H1 (cell line): Measurements from ENCODE around the gene FSIP1. TPM values are rescaled to one million over a fixed set of nuclear protein-coding genes. Genes with fewer than 3 reads are reported as not detected.

ENCODE experiments used
- CTCF ChIA-PET: fragments of 300-600 bp; sonication (Branson Sonifier 250); formaldehyde crosslinking; loops from one replicate; lab custom pipeline; 2021; ENCODE audit not compliant: partially characterized antibody; lab: Charles Lee
- POLR2A ChIA-PET: fragments of 300-600 bp; sonication (Branson Sonifier 250); formaldehyde crosslinking; loops from one replicate; lab custom pipeline; 2021; ENCODE audit warnings: inconsistent platforms; ENCODE audit not compliant: partially characterized antibody; lab: Charles Lee
- DNase-seq, 2 experiments: peaks; one replicate each; pipeline versions ENCODE4 v3.0.0 to v3.0.0-alpha.2; 2010 to 2022; ENCODE audit warnings: low spot score in 2 of 2, low read depth in 1 of 2, mixed read lengths in 1 of 2
- FAIRE-seq: peaks from 2 replicates; lab custom pipeline; 2011; peaks lifted over from hg19 to GRCh38; lab: Jason Lieb, UNC
- H2AFZ ChIP-seq: 2 replicates; pipeline ENCODE4 v1.8.1; 2012; ENCODE audit warnings: low read length, inconsistent platforms
- H2AK5ac ChIP-seq: 2 replicates; pipeline ENCODE4 v1.6.1; 2013; ENCODE audit warnings: low read depth, low read length
- H2BK120ac ChIP-seq: replicated peaks from 2 replicates; pipeline ENCODE3; 2013; ENCODE audit warnings: low read depth, low read length, inconsistent platforms
- H2BK12ac ChIP-seq: 2 replicates; pipeline ENCODE4 v1.6.1; 2013; ENCODE audit warnings: low read depth, low read length
- H2BK15ac ChIP-seq: 2 replicates; pipeline ENCODE4 v1.6.1; 2013; ENCODE audit warnings: low read length
- H2BK20ac ChIP-seq: 2 replicates; pipeline ENCODE4 v1.6.1; 2013; ENCODE audit warnings: low read length
- H2BK5ac ChIP-seq: 2 replicates; pipeline ENCODE4 v1.6.1; 2013; ENCODE audit warnings: low read depth, low read length
- H3K14ac ChIP-seq: 2 replicates; pipeline ENCODE4 v1.6.1; 2013; ENCODE audit warnings: inconsistent platforms; ENCODE audit not compliant: insufficient read length
- H3K18ac ChIP-seq: 2 replicates; pipeline ENCODE4 v1.6.1; 2013; ENCODE audit warnings: low read length; ENCODE audit errors: extremely low read depth
- H3K23ac ChIP-seq: 2 replicates; pipeline ENCODE4 v1.6.1; 2013; ENCODE audit warnings: inconsistent platforms; ENCODE audit not compliant: insufficient read length
- H3K23me2 ChIP-seq: 2 replicates; pipeline ENCODE4 v1.6.1; 2013; ENCODE audit warnings: low read depth, low read length
- H3K27ac ChIP-seq: 2 replicates; pipeline ENCODE4 v1.6.1; 2011; ENCODE audit warnings: low read depth, low read length, inconsistent platforms
- H3K27me3 ChIP-seq, 4 experiments: replicated peaks in 1 of 4; 1 replicate in 1 of 4; 2 replicates in 3 of 4; pipeline versions ENCODE4 v1.6.1 to v1.8.1; 2011 to 2013; ENCODE audit warnings: low read length in 3 of 4, mild to moderate bottlenecking in 3 of 4, inconsistent platforms in 2 of 4, mixed read lengths in 2 of 4, moderate library complexity in 1 of 4; ENCODE audit not compliant: control insufficient read depth in 3 of 4, insufficient read depth in 3 of 4; ENCODE audit errors: extremely low read depth in 1 of 4
- H3K36me3 ChIP-seq, 4 experiments: 2 replicates each; pipeline versions ENCODE4 v1.6.1 to v1.8.1; 2011 to 2013; ENCODE audit warnings: mild to moderate bottlenecking in 4 of 4, low read length in 3 of 4, moderate library complexity in 2 of 4, control low read depth in 1 of 4, inconsistent platforms in 1 of 4; ENCODE audit not compliant: insufficient read depth in 4 of 4, control insufficient read depth in 2 of 4
- H3K4ac ChIP-seq: replicated peaks from 2 replicates; pipeline ENCODE3; 2013; ENCODE audit warnings: low read length, low read depth, mixed read lengths, inconsistent platforms; ENCODE audit not compliant: insufficient read length
- H3K4me1 ChIP-seq, 4 experiments: replicated peaks in 1 of 4; 1 replicate in 1 of 4; 2 replicates in 3 of 4; pipeline versions ENCODE4 v1.6.1 to v1.8.1; 2011 to 2013; ENCODE audit warnings: low read length in 3 of 4, inconsistent platforms in 2 of 4, mixed read lengths in 1 of 4; ENCODE audit not compliant: insufficient read depth in 4 of 4, control insufficient read depth in 3 of 4
- H3K4me2 ChIP-seq, 2 experiments: 2 replicates each; pipeline versions ENCODE4 v1.6.1 to v1.8.1; 2011 to 2013; ENCODE audit warnings: low read depth in 2 of 2, low read length in 2 of 2, control low read depth in 1 of 2, inconsistent platforms in 1 of 2, mild to moderate bottlenecking in 1 of 2; ENCODE audit not compliant: insufficient read depth in 1 of 2
- H3K4me3 ChIP-seq, 4 experiments: fragments of 200-600, 300-600 bp in 1 of 4; sonication (generic), shearing (Covaris generic), sonication (Bioruptor Twin) in 1 of 4; 2 replicates each; pipeline versions ENCODE4 v1.5.1 to v1.8.1; 2011 to 2016; ENCODE audit warnings: low read length in 4 of 4, low read depth in 3 of 4, control low read depth in 2 of 4, inconsistent platforms in 2 of 4, mild to moderate bottlenecking in 2 of 4, mixed read lengths in 1 of 4, moderate library complexity in 1 of 4; ENCODE audit not compliant: insufficient read depth in 2 of 4; ENCODE audit errors: extremely low read depth in 1 of 4
- H3K56ac ChIP-seq: replicated peaks from 2 replicates; pipeline ENCODE3; 2013; ENCODE audit warnings: low read depth, mild to moderate bottlenecking, mixed read lengths, low read length, inconsistent platforms; ENCODE audit not compliant: insufficient read length
- H3K79me1 ChIP-seq: 2 replicates; pipeline ENCODE4 v1.6.1; 2013; ENCODE audit warnings: low read depth, low read length, control low read depth
- H3K79me2 ChIP-seq, 2 experiments: 2 replicates each; pipeline versions ENCODE4 v1.6.1 to v1.8.1; 2012 to 2013; ENCODE audit warnings: low read length in 2 of 2, mild to moderate bottlenecking in 2 of 2, inconsistent platforms in 1 of 2; ENCODE audit not compliant: insufficient read depth in 2 of 2, control insufficient read depth in 1 of 2
- H3K9ac ChIP-seq, 4 experiments: replicated peaks in 1 of 4; 1 replicate in 1 of 4; 2 replicates in 3 of 4; pipeline versions ENCODE4 v1.6.1 to v1.8.1; 2011 to 2013; ENCODE audit warnings: low read depth in 3 of 4, low read length in 3 of 4, control low read depth in 2 of 4, mild to moderate bottlenecking in 2 of 4, moderate library complexity in 2 of 4, inconsistent platforms in 1 of 4; ENCODE audit errors: extremely low read depth in 1 of 4
- H3K9me3 ChIP-seq, 2 experiments: 2 replicates each; pipeline versions ENCODE4 v1.6.1 to v1.8.1; 2012 to 2013; ENCODE audit warnings: mild to moderate bottlenecking in 2 of 2, moderate library complexity in 2 of 2, control low read depth in 1 of 2, inconsistent platforms in 1 of 2, low read depth in 1 of 2, low read length in 1 of 2, mixed read lengths in 1 of 2; ENCODE audit not compliant: insufficient read depth in 2 of 2
- H4K20me1 ChIP-seq, 2 experiments: replicated peaks in 1 of 2; 2 replicates each; pipeline versions ENCODE3 to v1.8.1; 2011 to 2013; ENCODE audit warnings: inconsistent platforms in 2 of 2, low read length in 2 of 2, mild to moderate bottlenecking in 1 of 2; ENCODE audit not compliant: insufficient read depth in 2 of 2, control insufficient read depth in 1 of 2
- H4K5ac ChIP-seq: 2 replicates; pipeline ENCODE4 v1.6.1; 2013; ENCODE audit warnings: low read length, low read depth, mixed read lengths, inconsistent platforms; ENCODE audit not compliant: insufficient read length
- H4K8ac ChIP-seq: 2 replicates; pipeline ENCODE4 v1.8.0; 2013; ENCODE audit warnings: mild to moderate bottlenecking, moderate library complexity, low read length, inconsistent platforms; ENCODE audit not compliant: insufficient read depth; ENCODE audit errors: extremely low read depth
- H4K91ac ChIP-seq: replicated peaks from 2 replicates; pipeline ENCODE3; 2013; ENCODE audit warnings: low read length, mixed read lengths, inconsistent platforms; ENCODE audit not compliant: insufficient read length
- E2F6 ChIP-seq: IDR thresholded peaks from 2 replicates; pipeline ENCODE4 v1.6.1; 2012; ENCODE audit warnings: inconsistent platforms
- RAD21 ChIP-seq, 2 experiments: IDR thresholded peaks in 1 of 2; conservative IDR thresholded peaks in 1 of 2; 2 replicates each; pipeline ENCODE4 v1.6.1; 2011; ENCODE audit warnings: low read depth in 2 of 2, low read length in 2 of 2, improper control_type of control experiment in 1 of 2, inconsistent platforms in 1 of 2, mild to moderate bottlenecking in 1 of 2, moderate library complexity in 1 of 2
- whole genome bisulfite sequencing, 2 experiments: shearing (Covaris generic) in 1 of 2; methylation state at CpG; one replicate each; pipeline versions ENCODE4 v1.1.6 to v1.1.7; 2013 to 2015; ENCODE audit warnings: low lambda C conversion rate in 2 of 2, mixed read lengths in 2 of 2, inconsistent platforms in 1 of 2, low coverage in 1 of 2, missing lambda C conversion rate in 1 of 2; ENCODE audit not compliant: insufficient replicate concordance in 2 of 2, insufficient coverage in 1 of 2, insufficient read length in 1 of 2; ENCODE audit errors: extremely low coverage in 1 of 2, missing lambda C conversion rate in 1 of 2; 5-methylcytosine and 5-hydroxymethylcytosine counted together
- polyA plus RNA-seq, 7 experiments: library from polyadenylated mRNA; depleted of rRNA in 3 of 7; stranded (reverse) in 5 of 7; unstranded in 2 of 7; fragments of >200 nt in 5 of 7; fragments of 200-250 nt in 2 of 7; gene quantifications; 1 replicate in 5 of 7; 2 replicates in 1 of 7; 4 replicates in 1 of 7; pipeline versions ENCODE4 v1.2.1 to v1.2.3, GENCODE V29; 2011 to 2013; ENCODE audit warnings: missing spikeins in 2 of 7, mixed read lengths in 2 of 7
- total RNA-seq: library from RNA; stranded (reverse); fragmentation: NEBNext Ultra II Directional; extraction: Animal tissue kit (Norgen Biotek cat#: 25700); gene quantifications from 2 replicates; pipeline ENCODE4 v1.2.1, GENCODE V29; 2021
- TF ChIP-seq, protein P1 (sequence below): IDR thresholded peaks from 2 replicates; pipeline ENCODE4 v1.6.1; 2012; ENCODE audit warnings: low read length, inconsistent platforms
- TF ChIP-seq, protein P2 (sequence below), 3 experiments: IDR thresholded peaks; 1 replicate in 2 of 3; 2 replicates in 1 of 3; pipeline versions ENCODE4 v1.5.1 to v1.6.1; 2011; ENCODE audit warnings: low read length in 3 of 3, mild to moderate bottlenecking in 3 of 3, inconsistent platforms in 2 of 3, low read depth in 1 of 3, moderate library complexity in 1 of 3; ENCODE audit not compliant: insufficient read depth in 1 of 3; ENCODE audit errors: control extremely low read depth in 1 of 3

Gene FSIP1
- total and polyA plus RNA-seq, 2 of the 8 experiments (the other 6 are each of a cell fraction or from before 2014, with no cell fraction given): 0.18 to 1.3 TPM

DNA sequence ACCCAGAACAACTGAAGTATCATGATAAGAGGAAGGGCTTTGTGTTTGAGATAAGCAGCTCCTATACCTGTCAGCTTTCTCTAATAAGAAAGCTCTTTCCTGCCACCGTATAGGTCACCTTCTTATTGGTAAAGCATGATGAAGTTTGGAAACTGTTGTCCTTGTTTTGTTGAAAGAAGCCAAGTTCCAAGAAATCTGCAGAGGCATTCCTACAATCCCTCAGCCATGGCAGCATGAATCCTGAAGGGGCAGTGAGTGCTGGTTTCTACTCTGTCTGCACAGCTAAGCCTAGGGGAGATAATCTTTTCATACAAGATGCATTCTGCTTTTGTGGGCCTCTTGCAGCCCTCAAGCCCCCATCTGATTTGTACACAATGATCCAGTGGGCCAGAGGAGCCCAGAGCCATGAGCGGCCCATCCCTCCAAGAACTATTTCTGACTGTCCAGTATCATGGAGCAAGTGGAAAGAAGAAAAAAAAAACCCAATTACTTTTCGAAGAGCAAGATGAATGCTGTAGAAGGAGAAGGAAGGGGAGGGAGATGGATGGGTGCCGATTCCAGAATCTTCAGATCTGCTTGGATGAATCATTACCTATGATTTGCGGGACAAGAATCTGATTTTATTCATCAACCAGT lies 203.7 kb downstream of the FSIP1 start:
- Histone ChIP-seq H4K5ac (no peak overlapping the region), H3K9ac (0 out of 7 replicates have a peak overlapping the region, but pooled peaks of 1 of the 4 experiments have one; percentile 9)

More for the DNA sequence above, 203.7 kb downstream of the FSIP1 start:
- H4K8ac ChIP-seq: no peak overlapping the region
- no peak overlapping the region; the same call in 1 of the 2 replicates for H2AK5ac ChIP-seq
- H3K4me3 ChIP-seq: peak overlapping the region in 1 of 4 experiments; percentile 81; a peak in 1 of 8 replicates
- peaks cover 0 to 5% (median 0%) of the 10 kb centered on the region in 4 experiments; a peak in 2 of 7 replicates for H3K27me3 ChIP-seq
- ChIA-PET POLR2A (interaction anchor here (1.1 to 6.3 kb wide), 15 partner anchors 9 to 449 kb away, joined by 3 to 117 read pairs (median 9); partner anchors contain the start of gene FSIP1), CTCF (interaction anchor here (0.5 to 2.9 kb wide), 20 partner anchors 8 to 895 kb away, joined by 3 to 18 read pairs (median 3); no protein-coding TSS in a partner anchor)
- H2BK120ac ChIP-seq: no peak overlapping the region
- 82% methylated on average over 5 of the region's 5 CpGs; no CpG with 5 or more reads in 1 of the 2 experiments for WGBS, 2 experiments
- H3K79me2 ChIP-seq: peaks cover 0 to 20% of the 10 kb centered on the region in 2 experiments; a peak in 2 of 4 replicates
- H3K4ac ChIP-seq: no peak overlapping the region
- H2AFZ ChIP-seq: no peak overlapping the region
- no peak overlapping the region for H3K23ac ChIP-seq
- no peak for FAIRE-seq
- H2BK5ac ChIP-seq: no peak overlapping the region
- no peak overlapping the region for H3K27ac ChIP-seq
- H3K56ac ChIP-seq: no peak overlapping the region
- H4K91ac ChIP-seq: no peak overlapping the region
- peak overlapping the region; percentile 70 to 91; a peak in 2 of 4 replicates for H3K4me2 ChIP-seq
- peaks cover 9 to 24% (median 11%) of the 10 kb centered on the region in 4 experiments for H3K4me1 ChIP-seq
- H2BK20ac ChIP-seq: peak overlapping the region; percentile 6; the same call in 1 of the 2 replicates
- peaks cover 11 to 15% (median 12%) of the 10 kb centered on the region in 4 experiments; a peak in 7 of 8 replicates for H3K36me3 ChIP-seq
- no peak overlapping the region for H3K14ac ChIP-seq
- H3K79me1 ChIP-seq: 0 out of 2 replicates have a peak, but pooled peaks cover 3% of the 10 kb centered on the region
- peak overlapping the region; percentile 82 for H2BK12ac ChIP-seq
- H2BK15ac ChIP-seq: no peak overlapping the region
- H3K9me3 ChIP-seq: no peaks in the 10 kb centered on the region
- H4K20me1 ChIP-seq: peaks cover 0 to 2% of the 10 kb centered on the region in 2 experiments
- peaks cover 10% of the 10 kb centered on the region for H3K23me2 ChIP-seq
- DNase-seq: no peak
- peak overlapping the region; percentile 9; the same call in 1 of the 2 replicates for H3K18ac ChIP-seq
- TF ChIP-seq RAD21 (IDR thresholded peaks at IDR 0.05 in 1 of 2, conservative IDR thresholded peaks at IDR 0.05 in 1 of 2; ENCODE audit: low read depth in 2 of 2, low read length in 2 of 2) (peak in 1 of 2 experiments; percentile 12; a peak in 2 of 4 replicates), E2F6 (no peak)
- TF ChIP-seq, protein P1, sequence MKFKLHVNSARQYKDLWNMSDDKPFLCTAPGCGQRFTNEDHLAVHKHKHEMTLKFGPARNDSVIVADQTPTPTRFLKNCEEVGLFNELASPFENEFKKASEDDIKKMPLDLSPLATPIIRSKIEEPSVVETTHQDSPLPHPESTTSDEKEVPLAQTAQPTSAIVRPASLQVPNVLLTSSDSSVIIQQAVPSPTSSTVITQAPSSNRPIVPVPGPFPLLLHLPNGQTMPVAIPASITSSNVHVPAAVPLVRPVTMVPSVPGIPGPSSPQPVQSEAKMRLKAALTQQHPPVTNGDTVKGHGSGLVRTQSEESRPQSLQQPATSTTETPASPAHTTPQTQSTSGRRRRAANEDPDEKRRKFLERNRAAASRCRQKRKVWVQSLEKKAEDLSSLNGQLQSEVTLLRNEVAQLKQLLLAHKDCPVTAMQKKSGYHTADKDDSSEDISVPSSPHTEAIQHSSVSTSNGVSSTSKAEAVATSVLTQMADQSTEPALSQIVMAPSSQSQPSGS: no peak
- TF ChIP-seq, protein P2, sequence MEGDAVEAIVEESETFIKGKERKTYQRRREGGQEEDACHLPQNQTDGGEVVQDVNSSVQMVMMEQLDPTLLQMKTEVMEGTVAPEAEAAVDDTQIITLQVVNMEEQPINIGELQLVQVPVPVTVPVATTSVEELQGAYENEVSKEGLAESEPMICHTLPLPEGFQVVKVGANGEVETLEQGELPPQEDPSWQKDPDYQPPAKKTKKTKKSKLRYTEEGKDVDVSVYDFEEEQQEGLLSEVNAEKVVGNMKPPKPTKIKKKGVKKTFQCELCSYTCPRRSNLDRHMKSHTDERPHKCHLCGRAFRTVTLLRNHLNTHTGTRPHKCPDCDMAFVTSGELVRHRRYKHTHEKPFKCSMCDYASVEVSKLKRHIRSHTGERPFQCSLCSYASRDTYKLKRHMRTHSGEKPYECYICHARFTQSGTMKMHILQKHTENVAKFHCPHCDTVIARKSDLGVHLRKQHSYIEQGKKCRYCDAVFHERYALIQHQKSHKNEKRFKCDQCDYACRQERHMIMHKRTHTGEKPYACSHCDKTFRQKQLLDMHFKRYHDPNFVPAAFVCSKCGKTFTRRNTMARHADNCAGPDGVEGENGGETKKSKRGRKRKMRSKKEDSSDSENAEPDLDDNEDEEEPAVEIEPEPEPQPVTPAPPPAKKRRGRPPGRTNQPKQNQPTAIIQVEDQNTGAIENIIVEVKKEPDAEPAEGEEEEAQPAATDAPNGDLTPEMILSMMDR (IDR thresholded peaks at IDR 0.05; ENCODE audit: control extremely low read depth in 1 of 3, insufficient read depth in 1 of 3, low read depth in 1 of 3, low read length in 3 of 3): peak in 1 of 3 experiments; percentile 25; a peak in 1 of 4 replicates
